HL-60 (cell line): ENCODE measurements around the gene FPGT.

ENCODE experiments used
- POLR2AphosphoS5 ChIP-seq: IDR thresholded peaks from 2 replicates; pipeline ENCODE4 v1.6.1; 2012; ENCODE audit warnings: low read depth
- TF ChIP-seq, protein P1 (sequence below): IDR thresholded peaks from one replicate; pipeline ENCODE4 v1.5.1; 2011; ENCODE audit warnings: low read length, control low read depth, inconsistent platforms; ENCODE audit not compliant: insufficient read depth
- TF ChIP-seq, protein P2 (sequence below): IDR thresholded peaks from 2 replicates; pipeline ENCODE4 v1.6.1; 2012; ENCODE audit warnings: low read depth; ENCODE audit not compliant: insufficient replicate concordance

DNA sequence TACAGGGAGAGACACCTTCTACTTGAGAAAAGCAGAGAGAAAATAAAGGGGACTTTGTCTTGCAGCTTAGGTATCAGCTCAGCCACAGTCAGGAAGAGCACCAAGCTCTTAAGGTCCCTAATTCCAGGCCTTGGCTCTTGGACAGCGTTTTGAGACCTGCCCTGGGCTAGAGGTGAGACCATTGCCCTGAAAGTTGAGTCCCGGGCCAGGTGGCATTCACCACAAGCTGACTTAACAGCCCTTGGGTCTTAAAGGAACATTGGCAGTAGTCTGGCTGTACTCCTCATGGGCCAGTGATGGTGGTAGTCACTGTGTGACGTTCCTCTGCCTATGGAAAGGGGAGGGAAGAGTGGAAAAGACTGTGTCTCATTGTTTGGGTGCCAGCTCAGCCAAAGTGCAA is 25.4 kb downstream of the FPGT start:
- TF ChIP-seq, protein P1, sequence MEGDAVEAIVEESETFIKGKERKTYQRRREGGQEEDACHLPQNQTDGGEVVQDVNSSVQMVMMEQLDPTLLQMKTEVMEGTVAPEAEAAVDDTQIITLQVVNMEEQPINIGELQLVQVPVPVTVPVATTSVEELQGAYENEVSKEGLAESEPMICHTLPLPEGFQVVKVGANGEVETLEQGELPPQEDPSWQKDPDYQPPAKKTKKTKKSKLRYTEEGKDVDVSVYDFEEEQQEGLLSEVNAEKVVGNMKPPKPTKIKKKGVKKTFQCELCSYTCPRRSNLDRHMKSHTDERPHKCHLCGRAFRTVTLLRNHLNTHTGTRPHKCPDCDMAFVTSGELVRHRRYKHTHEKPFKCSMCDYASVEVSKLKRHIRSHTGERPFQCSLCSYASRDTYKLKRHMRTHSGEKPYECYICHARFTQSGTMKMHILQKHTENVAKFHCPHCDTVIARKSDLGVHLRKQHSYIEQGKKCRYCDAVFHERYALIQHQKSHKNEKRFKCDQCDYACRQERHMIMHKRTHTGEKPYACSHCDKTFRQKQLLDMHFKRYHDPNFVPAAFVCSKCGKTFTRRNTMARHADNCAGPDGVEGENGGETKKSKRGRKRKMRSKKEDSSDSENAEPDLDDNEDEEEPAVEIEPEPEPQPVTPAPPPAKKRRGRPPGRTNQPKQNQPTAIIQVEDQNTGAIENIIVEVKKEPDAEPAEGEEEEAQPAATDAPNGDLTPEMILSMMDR, result no peak
- no peak for TF ChIP-seq POLR2AphosphoS5
- TF ChIP-seq, protein P2, sequence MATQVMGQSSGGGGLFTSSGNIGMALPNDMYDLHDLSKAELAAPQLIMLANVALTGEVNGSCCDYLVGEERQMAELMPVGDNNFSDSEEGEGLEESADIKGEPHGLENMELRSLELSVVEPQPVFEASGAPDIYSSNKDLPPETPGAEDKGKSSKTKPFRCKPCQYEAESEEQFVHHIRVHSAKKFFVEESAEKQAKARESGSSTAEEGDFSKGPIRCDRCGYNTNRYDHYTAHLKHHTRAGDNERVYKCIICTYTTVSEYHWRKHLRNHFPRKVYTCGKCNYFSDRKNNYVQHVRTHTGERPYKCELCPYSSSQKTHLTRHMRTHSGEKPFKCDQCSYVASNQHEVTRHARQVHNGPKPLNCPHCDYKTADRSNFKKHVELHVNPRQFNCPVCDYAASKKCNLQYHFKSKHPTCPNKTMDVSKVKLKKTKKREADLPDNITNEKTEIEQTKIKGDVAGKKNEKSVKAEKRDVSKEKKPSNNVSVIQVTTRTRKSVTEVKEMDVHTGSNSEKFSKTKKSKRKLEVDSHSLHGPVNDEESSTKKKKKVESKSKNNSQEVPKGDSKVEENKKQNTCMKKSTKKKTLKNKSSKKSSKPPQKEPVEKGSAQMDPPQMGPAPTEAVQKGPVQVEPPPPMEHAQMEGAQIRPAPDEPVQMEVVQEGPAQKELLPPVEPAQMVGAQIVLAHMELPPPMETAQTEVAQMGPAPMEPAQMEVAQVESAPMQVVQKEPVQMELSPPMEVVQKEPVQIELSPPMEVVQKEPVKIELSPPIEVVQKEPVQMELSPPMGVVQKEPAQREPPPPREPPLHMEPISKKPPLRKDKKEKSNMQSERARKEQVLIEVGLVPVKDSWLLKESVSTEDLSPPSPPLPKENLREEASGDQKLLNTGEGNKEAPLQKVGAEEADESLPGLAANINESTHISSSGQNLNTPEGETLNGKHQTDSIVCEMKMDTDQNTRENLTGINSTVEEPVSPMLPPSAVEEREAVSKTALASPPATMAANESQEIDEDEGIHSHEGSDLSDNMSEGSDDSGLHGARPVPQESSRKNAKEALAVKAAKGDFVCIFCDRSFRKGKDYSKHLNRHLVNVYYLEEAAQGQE, result no peak
